ENCODE measurements around the gene CDC45.
A peak's percentile ranks its signal among the peaks of the same experiment; 100 is the strongest.

CDC45 gene

GRCh38 chr22:19503869-19504268 lies 24.1 kb downstream of the CDC45 start:
- DNase-seq: peak in 3 of 42 donors; percentile 11 to 41 (median 21)
- intact Hi-C loops (cut with DNase I): no loop called here

- DNase-seq: peak in 3 of 42 donors; percentile 3 to 23 (median 3)
- intact Hi-C loops (cut with DNase I): no loop called here
Measured at GRCh38 chr22:19504900-19505734, 25.4 kb downstream of the CDC45 start.

GRCh38 chr22:19505735-19506126 lies 26.0 kb downstream of the CDC45 start:
- intact Hi-C loops (cut with DNase I): no loop called here
- DNase-seq: peak in 2 of 42 donors; percentile 5

GRCh38 chr22:19506212-19506611 lies 26.5 kb downstream of the CDC45 start:
- intact Hi-C loops (cut with DNase I): no loop called here
- peak in 2 of 42 donors; percentile 8 to 12 for DNase-seq

GRCh38 chr22:19507534-19507861 lies 27.8 kb downstream of the CDC45 start:
- intact Hi-C loops (cut with DNase I): no loop called here
- peak in 1 of 42 donors; percentile 11 for DNase-seq

- peak in 2 of 42 donors; percentile 15 to 17 for DNase-seq
- intact Hi-C loops (cut with DNase I): no loop called here
Measured at GRCh38 chr22:19508024-19508776, 28.5 kb downstream of the CDC45 start.

GRCh38 chr22:19509191-19509590 lies 29.5 kb downstream of the CDC45 start:
- DNase-seq: peak in 1 of 42 donors; percentile 10
- intact Hi-C loops (cut with DNase I): no loop called here

GRCh38 chr22:19509923-19510322 lies 30.2 kb downstream of the CDC45 start:
- intact Hi-C loops (cut with DNase I): no loop called here
- DNase-seq: peak in 2 of 42 donors; percentile 3 to 7

- intact Hi-C loops (cut with DNase I): no loop called here
- no peak for DNase-seq
Measured at GRCh38 chr22:19510919-19511341, 31.2 kb downstream of the CDC45 start.

- DNase-seq: no peak
- intact Hi-C loops (cut with DNase I): no loop called here
Measured at GRCh38 chr22:19513823-19514222, 34.1 kb downstream of the CDC45 start.

GRCh38 chr22:19514831-19515565 lies 35.3 kb downstream of the CDC45 start:
- peak in 3 of 42 donors; percentile 0 to 22 (median 18) for DNase-seq
- intact Hi-C loops (cut with DNase I): no loop called here

- DNase-seq: peak in 3 of 42 donors; percentile 8 to 22 (median 12)
- intact Hi-C loops (cut with DNase I): no loop called here
Measured at GRCh38 chr22:19515654-19516377, 36.1 kb downstream of the CDC45 start.

- peak in 3 of 42 donors; percentile 8 to 19 (median 19) for DNase-seq
- intact Hi-C loops (cut with DNase I): no loop called here
Measured at GRCh38 chr22:19516378-19517170, 36.9 kb downstream of the CDC45 start.

- DNase-seq: peak in 3 of 42 donors; percentile 7 to 33 (median 12)
- intact Hi-C loops (cut with DNase I): no loop called here
Measured at GRCh38 chr22:19517171-19517500, 37.4 kb downstream of the CDC45 start.

GRCh38 chr22:19517919-19518611 lies 38.3 kb downstream of the CDC45 start:
- intact Hi-C loops (cut with DNase I): no loop called here
- peak in 4 of 42 donors; percentile 12 to 32 (median 24) for DNase-seq

GRCh38 chr22:19518635-19519034 lies 38.9 kb downstream of the CDC45 start:
- peak in 4 of 42 donors; percentile 7 to 25 (median 17) for DNase-seq
- intact Hi-C loops (cut with DNase I): no loop called here

All from head of caudate nucleus (tissue), 42 donors.